ENCODE measurements around the gene ZNF653. TPM values are rescaled to one million over a fixed set of nuclear protein-coding genes. Genes with fewer than 3 reads are reported as not detected.

The ZNF653 gene
- total and polyA plus RNA-seq, 2 of the 8 experiments (the other 6 are each of a cell fraction or from before 2014, with no cell fraction given), result 7.0 to 7.9 TPM

- Histone ChIP-seq H4K20me1 (replicated peaks in 1 of 2; ENCODE audit: control insufficient read depth in 1 of 2, insufficient read depth in 2 of 2, low read length in 2 of 2) (peaks cover 0 to 9% of the 10 kb centered on the region in 2 experiments), H4K5ac (ENCODE audit: insufficient read length, low read depth, low read length) (peak overlapping the region; percentile 18), H3K23me2 (ENCODE audit: low read depth, low read length) (peaks cover 7% of the 10 kb centered on the region; the same call in 1 of the 2 replicates), H3K9ac (replicated peaks in 1 of 4; ENCODE audit: extremely low read depth in 1 of 4, low read depth in 3 of 4, low read length in 3 of 4) (no peak overlapping the region; a peak in 1 of 7 replicates), H2BK120ac (replicated peaks; ENCODE audit: low read depth, low read length) (no peak overlapping the region), H4K91ac (replicated peaks; ENCODE audit: insufficient read length, low read length) (no peak overlapping the region), H3K4me2 (ENCODE audit: insufficient read depth in 1 of 2, low read depth in 2 of 2, low read length in 2 of 2) (peak overlapping the region in 1 of 2 experiments; percentile 55; a peak in 3 of 4 replicates), H3K79me2 (ENCODE audit: control insufficient read depth in 1 of 2, insufficient read depth in 2 of 2, low read length in 2 of 2) (no peaks in the 10 kb centered on the region), H2BK12ac (ENCODE audit: low read depth, low read length) (no peak overlapping the region), H3K56ac (replicated peaks; ENCODE audit: insufficient read length, low read depth, low read length) (no peak overlapping the region), H2AK5ac (ENCODE audit: low read depth, low read length) (no peak overlapping the region), H3K36me3 (ENCODE audit: control insufficient read depth in 2 of 4, insufficient read depth in 4 of 4, low read length in 3 of 4) (no peaks in the 10 kb centered on the region; a peak in 1 of 8 replicates), H2BK15ac (ENCODE audit: low read length) (no peak overlapping the region), H3K14ac (ENCODE audit: insufficient read length) (no peak overlapping the region), H3K18ac (ENCODE audit: extremely low read depth, low read length) (no peak overlapping the region; the same call in 1 of the 2 replicates), H3K4me1 (replicated peaks in 1 of 4; ENCODE audit: control insufficient read depth in 3 of 4, insufficient read depth in 4 of 4, low read length in 3 of 4) (peaks cover 0 to 17% (median 5%) of the 10 kb centered on the region in 4 experiments; a peak in 5 of 7 replicates), H2BK20ac (ENCODE audit: low read length) (no peak overlapping the region), H2BK5ac (ENCODE audit: low read depth, low read length) (no peak overlapping the region), H3K79me1 (ENCODE audit: low read depth, low read length) (no peaks in the 10 kb centered on the region), H4K8ac (ENCODE audit: extremely low read depth, insufficient read depth, low read length) (peak overlapping the region; percentile 86), H3K27ac (ENCODE audit: low read depth, low read length) (no peak overlapping the region), H3K4ac (replicated peaks; ENCODE audit: insufficient read length, low read depth, low read length) (no peak overlapping the region), H3K4me3 (ENCODE audit: extremely low read depth in 1 of 4, insufficient read depth in 2 of 4, low read depth in 3 of 4, low read length in 4 of 4) (peak overlapping the region; percentile 0 to 56 (median 9); a peak in 2 of 8 replicates), H3K27me3 (replicated peaks in 1 of 4; ENCODE audit: control insufficient read depth in 3 of 4, extremely low read depth in 1 of 4, insufficient read depth in 3 of 4, low read length in 3 of 4) (peaks cover 20 to 26% (median 23%) of the 10 kb centered on the region in 4 experiments), H3K9me3 (ENCODE audit: insufficient read depth in 2 of 2, low read depth in 1 of 2, low read length in 1 of 2) (no peaks in the 10 kb centered on the region; a peak in 1 of 4 replicates), H3K23ac (ENCODE audit: insufficient read length) (no peak overlapping the region), H2AFZ (ENCODE audit: low read length) (no peak overlapping the region)
- DNase-seq (ENCODE audit: low read depth in 1 of 2, low spot score in 2 of 2), result peak; percentile 53 to 95
- FAIRE-seq, result no peak
- WGBS, 2 experiments (ENCODE audit: extremely low coverage in 1 of 2, insufficient coverage in 1 of 2, insufficient read length in 1 of 2, insufficient replicate concordance in 2 of 2, low coverage in 1 of 2, low lambda C conversion rate in 2 of 2, missing lambda C conversion rate in 1 of 2), result 11% methylated on average over 39 of the region's 58 CpGs; no CpG with 5 or more reads in 1 of the 2 experiments
- ChIA-PET CTCF (ENCODE audit: partially characterized antibody) (interaction anchor here (0.6 to 6.4 kb wide), 33 partner anchors 9 to 894 kb away, joined by 3 to 37 read pairs (median 4); partner anchors contain the start of genes CNN1, EPOR, ODAD3 and PRKCSH), POLR2A (ENCODE audit: partially characterized antibody) (interaction anchor here (0.6 to 3.9 kb wide), 19 partner anchors 8 to 122 kb away, joined by 3 to 20 read pairs (median 4); partner anchors contain the start of gene EPOR)
- TF ChIP-seq TAF1 (IDR thresholded peaks at IDR 0.05; ENCODE audit: low read depth, low read length) (no peak), MAFK (IDR thresholded peaks at IDR 0.05; ENCODE audit: low read depth, low read length) (no peak), CBX8 (IDR thresholded peaks at IDR 0.05; ENCODE audit: borderline replicate concordance, low read depth, low read length) (no peak), SP4 (IDR thresholded peaks at IDR 0.05; ENCODE audit: low read length) (no peak), CREB1 (IDR thresholded peaks at IDR 0.05) (0 out of 2 replicates have a peak, but pooled peaks have one; percentile 53), RFX5 (IDR thresholded peaks at IDR 0.05; ENCODE audit: borderline replicate concordance, low read depth, low read length) (no peak), GABPA (IDR thresholded peaks at IDR 0.05; ENCODE audit: borderline replicate concordance, insufficient read depth, low read length) (no peak), POLR2A (IDR thresholded peaks at IDR 0.05; ENCODE audit: control extremely low read depth in 1 of 2, low read depth in 2 of 2, low read length in 2 of 2) (0 out of 3 replicates have a peak, but pooled peaks of 1 of the 2 experiments have one; percentile 17), CTBP2 (IDR thresholded peaks at IDR 0.05; ENCODE audit: borderline replicate concordance, insufficient read depth, insufficient read length, low read length) (no peak), RNF2 (IDR thresholded peaks at IDR 0.05; ENCODE audit: borderline replicate concordance, low read depth, low read length, missing control alignments, poor library complexity, severe bottlenecking) (peak; percentile 5)
These were observed 23.1 kb downstream of the ZNF653 start for GRCh38 chr19:11482384-11483050.
